SH-SY5Y (cell line): Measurements from ENCODE around the gene TCN1.

Source experiments
- GATA2 ChIP-seq: IDR thresholded peaks from 2 replicates; pipeline ENCODE4 v1.6.1; 2011; ENCODE audit warnings: mild to moderate bottlenecking, low read depth, low read length
- GATA3 ChIP-seq: IDR thresholded peaks from 2 replicates; pipeline ENCODE4 v1.6.1; 2011; ENCODE audit warnings: low read depth, mild to moderate bottlenecking, low read length, moderate library complexity

- TF ChIP-seq GATA3: no peak
- no peak for TF ChIP-seq GATA2
Observed at GRCh38 chr11:59883597-59883996, 17.3 kb upstream of the TCN1 start.
